GM23338 (cell line): ENCODE measurements around the gene NCOR2.

Experiments
- CREB1 ChIP-seq: fragments of 250-450 bp; sonication (Bioruptor Pico); IDR thresholded peaks from 2 replicates; pipeline ENCODE4 v1.5.0; 2020; ENCODE audit warnings: low read depth, mild to moderate bottlenecking, moderate library complexity
- EZH2 ChIP-seq: fragments of 200-600 bp; sonication (generic); IDR thresholded peaks from one replicate; pipeline ENCODE4 v1.8.0; 2017; ENCODE audit warnings: antibody characterized with exemption, mild to moderate bottlenecking, low read depth; ENCODE audit not compliant: unreplicated experiment
- EZH2phosphoT487 ChIP-seq: fragments of 200-600 bp; sonication (generic); IDR thresholded peaks from one replicate; pipeline ENCODE4 v1.8.1; 2018; ENCODE audit warnings: antibody characterized with exemption; ENCODE audit not compliant: unreplicated experiment
- NANOG ChIP-seq: IDR thresholded peaks from 2 replicates; pipeline ENCODE4 v1.6.1; 2016; ENCODE audit warnings: antibody characterized with exemption, borderline replicate concordance
- POLR2AphosphoS5 ChIP-seq: IDR thresholded peaks from 2 replicates; pipeline ENCODE4 v1.6.1; 2016; ENCODE audit warnings: antibody characterized with exemption, low read depth
- STAT1 ChIP-seq: IDR thresholded peaks from one replicate; pipeline ENCODE4 v1.6.1; 2016; ENCODE audit warnings: antibody characterized with exemption; ENCODE audit not compliant: unreplicated experiment
- TF ChIP-seq, protein P1 (sequence below), 2 experiments: fragments of 200-600 bp in 1 of 2; sonication (generic) in 1 of 2; conservative IDR thresholded peaks; 2 replicates each; pipeline versions ENCODE4 v1.5.1 to v1.6.1; 2016 to 2017; ENCODE audit warnings: antibody characterized with exemption in 2 of 2, low read depth in 2 of 2, mild to moderate bottlenecking in 2 of 2, moderate library complexity in 1 of 2
- TF ChIP-seq, protein P2 (sequence below): IDR thresholded peaks from one replicate; pipeline ENCODE4 v1.6.1; 2018; ENCODE audit warnings: antibody characterized with exemption; ENCODE audit not compliant: unreplicated experiment

DNA sequence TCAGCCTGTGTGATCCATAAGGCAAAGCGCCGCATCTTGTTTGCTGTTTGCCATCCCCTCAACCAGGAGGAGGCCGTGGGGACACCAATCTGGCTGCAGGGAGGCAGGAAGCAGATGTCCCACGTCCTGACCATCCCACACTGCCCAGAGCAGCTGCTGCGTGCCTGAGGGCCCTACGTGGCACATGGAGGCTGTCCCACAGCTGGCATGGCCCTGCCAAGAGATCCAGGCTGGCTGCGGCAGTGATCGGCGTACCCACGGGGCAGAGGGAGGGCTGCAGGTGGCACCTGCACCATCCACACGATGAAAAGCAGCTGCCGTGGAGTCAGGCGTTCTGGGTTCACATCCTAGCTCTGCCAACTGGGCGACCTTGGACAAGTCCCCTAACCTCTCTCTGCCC is 42.0 kb downstream of the NCOR2 start:
- TF ChIP-seq, protein P1, sequence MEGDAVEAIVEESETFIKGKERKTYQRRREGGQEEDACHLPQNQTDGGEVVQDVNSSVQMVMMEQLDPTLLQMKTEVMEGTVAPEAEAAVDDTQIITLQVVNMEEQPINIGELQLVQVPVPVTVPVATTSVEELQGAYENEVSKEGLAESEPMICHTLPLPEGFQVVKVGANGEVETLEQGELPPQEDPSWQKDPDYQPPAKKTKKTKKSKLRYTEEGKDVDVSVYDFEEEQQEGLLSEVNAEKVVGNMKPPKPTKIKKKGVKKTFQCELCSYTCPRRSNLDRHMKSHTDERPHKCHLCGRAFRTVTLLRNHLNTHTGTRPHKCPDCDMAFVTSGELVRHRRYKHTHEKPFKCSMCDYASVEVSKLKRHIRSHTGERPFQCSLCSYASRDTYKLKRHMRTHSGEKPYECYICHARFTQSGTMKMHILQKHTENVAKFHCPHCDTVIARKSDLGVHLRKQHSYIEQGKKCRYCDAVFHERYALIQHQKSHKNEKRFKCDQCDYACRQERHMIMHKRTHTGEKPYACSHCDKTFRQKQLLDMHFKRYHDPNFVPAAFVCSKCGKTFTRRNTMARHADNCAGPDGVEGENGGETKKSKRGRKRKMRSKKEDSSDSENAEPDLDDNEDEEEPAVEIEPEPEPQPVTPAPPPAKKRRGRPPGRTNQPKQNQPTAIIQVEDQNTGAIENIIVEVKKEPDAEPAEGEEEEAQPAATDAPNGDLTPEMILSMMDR (conservative IDR thresholded peaks at IDR 0.05; ENCODE audit: low read depth in 2 of 2), result no peak
- no peak for TF ChIP-seq POLR2AphosphoS5
- no peak for TF ChIP-seq EZH2
- no peak for TF ChIP-seq STAT1
- TF ChIP-seq CREB1 (CRISPR knock-in tag), result no peak
- no peak for TF ChIP-seq NANOG
- no peak for TF ChIP-seq EZH2phosphoT487
- TF ChIP-seq, protein P2, sequence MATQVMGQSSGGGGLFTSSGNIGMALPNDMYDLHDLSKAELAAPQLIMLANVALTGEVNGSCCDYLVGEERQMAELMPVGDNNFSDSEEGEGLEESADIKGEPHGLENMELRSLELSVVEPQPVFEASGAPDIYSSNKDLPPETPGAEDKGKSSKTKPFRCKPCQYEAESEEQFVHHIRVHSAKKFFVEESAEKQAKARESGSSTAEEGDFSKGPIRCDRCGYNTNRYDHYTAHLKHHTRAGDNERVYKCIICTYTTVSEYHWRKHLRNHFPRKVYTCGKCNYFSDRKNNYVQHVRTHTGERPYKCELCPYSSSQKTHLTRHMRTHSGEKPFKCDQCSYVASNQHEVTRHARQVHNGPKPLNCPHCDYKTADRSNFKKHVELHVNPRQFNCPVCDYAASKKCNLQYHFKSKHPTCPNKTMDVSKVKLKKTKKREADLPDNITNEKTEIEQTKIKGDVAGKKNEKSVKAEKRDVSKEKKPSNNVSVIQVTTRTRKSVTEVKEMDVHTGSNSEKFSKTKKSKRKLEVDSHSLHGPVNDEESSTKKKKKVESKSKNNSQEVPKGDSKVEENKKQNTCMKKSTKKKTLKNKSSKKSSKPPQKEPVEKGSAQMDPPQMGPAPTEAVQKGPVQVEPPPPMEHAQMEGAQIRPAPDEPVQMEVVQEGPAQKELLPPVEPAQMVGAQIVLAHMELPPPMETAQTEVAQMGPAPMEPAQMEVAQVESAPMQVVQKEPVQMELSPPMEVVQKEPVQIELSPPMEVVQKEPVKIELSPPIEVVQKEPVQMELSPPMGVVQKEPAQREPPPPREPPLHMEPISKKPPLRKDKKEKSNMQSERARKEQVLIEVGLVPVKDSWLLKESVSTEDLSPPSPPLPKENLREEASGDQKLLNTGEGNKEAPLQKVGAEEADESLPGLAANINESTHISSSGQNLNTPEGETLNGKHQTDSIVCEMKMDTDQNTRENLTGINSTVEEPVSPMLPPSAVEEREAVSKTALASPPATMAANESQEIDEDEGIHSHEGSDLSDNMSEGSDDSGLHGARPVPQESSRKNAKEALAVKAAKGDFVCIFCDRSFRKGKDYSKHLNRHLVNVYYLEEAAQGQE, result no peak
